GM19397 (cell line): Measurements from ENCODE around the gene OGFOD3.

ENCODE experiments used
- ATAC-seq: cut with Tn5 transposase; IDR thresholded peaks from one replicate; pipeline ENCODE4 v1.9.1; 2021; ENCODE audit warnings: mild to moderate bottlenecking, moderate library complexity; ENCODE audit not compliant: unreplicated experiment

OGFOD3 gene

DNA sequence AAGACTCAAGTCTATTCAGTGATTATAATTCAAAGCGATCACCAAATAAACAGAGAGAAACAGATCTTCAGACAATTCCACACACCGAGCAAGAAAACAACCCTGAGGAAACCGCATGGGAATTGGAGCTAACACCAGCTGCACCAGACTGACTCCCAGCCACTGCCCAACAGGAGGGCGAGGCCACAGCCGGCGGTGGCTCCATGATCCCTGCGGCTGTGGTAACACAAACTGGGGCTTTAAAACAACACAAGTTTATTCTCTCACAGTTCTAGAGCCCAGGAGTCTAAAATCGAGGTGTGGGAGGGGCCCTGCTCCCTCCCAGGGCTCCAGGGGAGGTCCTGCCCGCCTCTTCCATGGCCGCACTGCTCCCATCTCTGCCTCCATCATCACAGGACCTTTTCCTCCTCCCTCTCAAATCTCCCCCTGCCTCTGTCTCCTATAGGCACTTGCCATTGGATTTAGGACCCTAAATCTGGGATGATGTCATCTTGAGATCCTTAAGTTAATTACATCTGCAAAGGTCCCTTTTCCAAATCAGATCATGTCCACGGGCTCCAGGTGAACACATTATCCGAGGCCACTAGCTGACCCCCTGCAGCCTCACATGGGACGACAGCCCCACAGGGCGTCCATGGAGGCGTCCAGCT is 10.0 kb downstream of the OGFOD3 start:
- ATAC-seq: no peak

- no peak for ATAC-seq
These were observed 11.1 kb downstream of the OGFOD3 start for GRCh38 chr17:82407255-82407654.

DNA sequence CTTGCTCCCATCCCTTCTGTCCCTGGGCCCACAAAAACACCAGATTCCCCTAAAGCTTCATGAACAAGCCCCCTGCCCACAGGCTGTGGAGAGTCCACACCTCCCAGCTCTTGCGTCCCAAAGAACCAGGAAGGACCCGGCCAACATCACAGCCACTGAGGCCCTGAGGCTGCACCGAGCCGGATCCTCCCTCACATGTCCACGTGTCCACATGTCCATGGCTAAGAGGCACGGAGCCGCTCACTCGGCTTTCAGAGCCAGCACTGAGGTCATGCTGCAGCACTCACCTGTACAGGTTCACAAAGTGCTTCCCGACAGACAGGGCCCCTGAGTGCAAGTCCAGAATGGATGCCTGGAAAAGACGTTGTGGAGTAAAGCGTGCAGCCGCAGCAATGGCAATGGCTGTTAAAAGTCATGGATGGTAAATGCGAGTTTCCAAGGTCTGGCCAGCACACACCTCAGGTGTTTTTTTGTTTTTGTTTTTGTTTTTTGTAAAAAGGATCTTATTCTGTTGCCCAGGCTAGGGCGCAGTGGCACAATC is 12.2 kb downstream of the OGFOD3 start:
- ATAC-seq: no peak

DNA sequence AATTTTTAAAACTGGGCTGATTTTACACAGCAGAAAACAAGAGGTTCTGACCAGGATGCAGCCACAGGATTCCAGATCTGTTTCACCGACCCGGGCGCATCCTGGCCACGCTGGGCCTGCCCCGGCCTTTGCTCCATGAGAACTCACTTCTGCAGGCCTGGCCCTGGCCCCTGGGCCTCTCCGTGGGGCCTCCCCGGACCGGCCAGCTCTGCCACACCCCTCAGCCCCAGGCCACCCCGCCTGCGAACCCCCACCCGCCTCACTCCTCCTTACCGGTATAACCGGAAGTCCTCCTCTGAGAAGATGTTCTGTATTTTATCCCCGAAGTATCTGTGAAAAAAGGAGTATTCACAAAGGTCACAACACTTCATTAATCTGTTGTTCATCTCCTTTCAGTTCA is 13.3 kb downstream of the OGFOD3 start:
- ATAC-seq: no peak

GRCh38 chr17:82403662-82404660 is 14.4 kb downstream of the OGFOD3 start:
- ATAC-seq: no peak

DNA sequence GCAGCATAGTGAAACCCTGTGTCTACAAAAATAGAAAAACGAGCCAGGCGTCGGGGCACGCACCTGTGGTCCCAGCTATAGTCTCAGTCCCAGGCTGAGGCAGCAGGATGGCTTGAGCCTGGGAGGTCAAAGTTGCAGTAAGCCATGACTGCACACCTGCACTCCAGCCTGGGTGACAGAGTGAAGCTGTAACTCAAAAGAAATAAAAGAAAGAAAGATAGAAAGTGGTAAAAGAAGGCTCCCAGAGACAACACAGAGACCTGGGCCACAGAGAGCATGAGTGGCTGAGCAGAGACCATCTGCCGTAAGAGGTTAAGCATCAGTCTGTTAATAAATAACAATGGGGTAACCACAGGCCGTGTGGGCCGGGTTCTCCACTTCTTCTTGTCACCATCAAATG is 15.5 kb downstream of the OGFOD3 start:
- peak; percentile 73 for ATAC-seq

DNA sequence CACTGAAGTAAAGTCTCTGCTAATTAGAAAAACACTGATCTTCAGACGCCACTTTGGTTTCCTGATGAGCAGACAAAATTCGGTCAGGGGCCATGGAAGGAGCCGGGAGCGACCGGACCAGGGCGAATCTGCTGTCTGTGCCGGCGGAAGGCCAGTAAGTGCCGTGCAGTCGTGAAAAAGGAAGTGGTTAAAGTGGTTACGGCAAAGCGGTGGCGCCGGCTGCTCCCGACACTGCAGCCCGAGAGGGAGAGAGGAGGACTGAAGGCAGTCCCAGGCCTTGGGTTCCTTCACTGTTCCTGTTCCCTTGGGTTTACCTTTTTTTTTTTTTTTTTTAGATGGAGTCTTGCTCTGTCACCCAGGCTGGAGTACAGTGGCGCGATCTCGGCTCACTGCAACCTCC is 17.6 kb downstream of the OGFOD3 start:
- no peak for ATAC-seq

DNA sequence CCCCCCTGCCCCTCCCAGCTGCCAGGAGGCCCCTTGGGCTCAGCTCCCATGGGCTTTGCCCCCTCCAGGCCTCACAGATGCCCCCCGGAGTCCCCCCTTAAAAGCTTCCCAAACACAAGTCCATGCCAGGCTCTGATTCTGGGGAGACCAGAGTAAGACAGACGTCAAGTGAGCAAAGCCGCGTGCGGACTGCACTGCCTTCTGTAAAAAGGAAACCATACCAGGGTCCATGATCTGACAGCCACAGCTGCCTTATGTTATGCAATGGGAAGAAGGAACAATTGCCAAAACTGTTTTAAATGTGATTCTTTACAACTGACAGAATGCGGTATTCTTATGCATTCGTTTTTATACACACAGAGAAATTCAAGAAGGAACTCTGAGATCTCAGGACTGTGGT is 18.2 kb downstream of the OGFOD3 start:
- no peak for ATAC-seq

GRCh38 chr17:82399601-82400101 is 18.7 kb downstream of the OGFOD3 start:
- no peak for ATAC-seq

DNA sequence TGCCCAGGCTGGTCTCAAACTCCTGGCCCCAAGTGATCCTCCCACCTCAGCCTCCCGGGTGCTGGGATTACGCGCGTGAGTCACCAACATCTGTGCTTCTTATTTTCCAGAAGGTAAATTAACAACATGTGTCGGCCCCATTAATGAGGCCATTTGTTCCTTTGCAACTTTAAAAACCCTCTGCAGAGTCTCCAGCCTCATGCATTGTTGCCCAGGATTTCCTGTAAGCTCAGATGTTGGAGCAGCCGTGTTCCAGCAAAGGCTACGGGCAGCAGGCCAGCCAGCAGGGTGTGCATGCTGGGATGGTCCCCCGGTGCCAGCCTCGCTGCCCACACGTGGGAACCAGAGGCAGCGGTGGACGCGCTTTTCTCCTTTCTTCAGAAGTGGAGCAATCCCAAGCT is 19.3 kb downstream of the OGFOD3 start:
- no peak for ATAC-seq

- no peak for ATAC-seq
These were observed 20.7 kb downstream of the OGFOD3 start for GRCh38 chr17:82397449-82398335.

- no peak for ATAC-seq
These were observed 21.6 kb downstream of the OGFOD3 start for GRCh38 chr17:82396601-82397435.

GRCh38 chr17:82394278-82394677 is 24.1 kb downstream of the OGFOD3 start:
- ATAC-seq: no peak

DNA sequence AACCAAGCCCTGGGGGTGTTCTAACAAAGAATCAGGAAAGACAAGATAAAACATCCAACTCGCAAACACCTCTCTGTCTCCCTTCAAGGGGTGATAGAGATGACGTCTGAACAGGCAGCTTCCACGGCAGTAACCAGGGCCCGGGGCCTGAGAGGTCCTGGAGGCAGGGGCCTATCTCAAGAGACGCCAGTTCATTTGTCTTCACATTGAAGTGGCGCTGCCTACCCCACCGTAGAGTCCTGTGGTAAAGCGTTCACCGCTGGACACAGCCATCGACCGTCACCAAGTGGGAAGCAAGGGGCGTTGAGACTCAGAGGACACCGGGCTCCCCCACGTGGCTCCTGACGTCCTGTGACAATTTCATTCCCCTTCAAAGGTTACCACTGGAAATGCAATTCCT is 25.4 kb downstream of the OGFOD3 start:
- ATAC-seq: no peak

DNA sequence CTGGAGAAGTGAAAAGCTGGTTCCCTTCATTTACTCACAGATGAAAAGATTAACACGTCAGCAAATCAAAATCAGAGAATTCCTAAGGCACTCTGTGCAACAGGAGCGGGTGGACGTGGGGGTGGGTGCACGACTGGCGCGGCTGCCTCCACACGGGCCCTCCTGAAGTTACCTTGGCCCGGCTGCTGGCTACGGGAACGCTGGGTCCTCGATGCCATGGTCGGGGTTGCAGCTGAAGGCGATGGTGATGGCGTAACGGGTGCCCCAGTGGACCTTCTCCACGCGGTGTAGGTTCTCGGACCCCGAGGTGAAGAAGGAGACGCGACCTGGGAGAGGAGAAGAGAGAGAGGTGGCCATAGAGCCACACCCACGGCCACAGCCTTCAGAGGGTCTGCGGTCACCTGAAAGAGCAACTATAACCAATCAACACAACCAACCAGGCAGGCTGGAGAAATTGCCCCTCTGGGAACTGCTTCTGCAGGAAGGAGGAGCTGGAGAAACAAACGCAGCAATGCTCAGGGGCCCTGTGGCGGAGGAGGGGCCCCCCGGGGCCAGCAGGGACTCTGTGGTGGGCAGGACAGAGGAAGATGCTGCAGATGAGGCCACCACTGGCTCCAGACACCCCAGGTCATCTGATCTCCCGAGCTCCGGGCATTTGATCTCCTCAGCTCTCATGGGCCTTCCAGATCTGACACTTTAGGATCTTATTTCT is 26.0 kb downstream of the OGFOD3 start:
- ATAC-seq: no peak

- no peak for ATAC-seq
These were observed 26.8 kb downstream of the OGFOD3 start for GRCh38 chr17:82391496-82392066.

- no peak for ATAC-seq
These were observed 27.4 kb downstream of the OGFOD3 start for GRCh38 chr17:82390860-82391435.
